Measurements from ENCODE around the gene DTX2.

DNA sequence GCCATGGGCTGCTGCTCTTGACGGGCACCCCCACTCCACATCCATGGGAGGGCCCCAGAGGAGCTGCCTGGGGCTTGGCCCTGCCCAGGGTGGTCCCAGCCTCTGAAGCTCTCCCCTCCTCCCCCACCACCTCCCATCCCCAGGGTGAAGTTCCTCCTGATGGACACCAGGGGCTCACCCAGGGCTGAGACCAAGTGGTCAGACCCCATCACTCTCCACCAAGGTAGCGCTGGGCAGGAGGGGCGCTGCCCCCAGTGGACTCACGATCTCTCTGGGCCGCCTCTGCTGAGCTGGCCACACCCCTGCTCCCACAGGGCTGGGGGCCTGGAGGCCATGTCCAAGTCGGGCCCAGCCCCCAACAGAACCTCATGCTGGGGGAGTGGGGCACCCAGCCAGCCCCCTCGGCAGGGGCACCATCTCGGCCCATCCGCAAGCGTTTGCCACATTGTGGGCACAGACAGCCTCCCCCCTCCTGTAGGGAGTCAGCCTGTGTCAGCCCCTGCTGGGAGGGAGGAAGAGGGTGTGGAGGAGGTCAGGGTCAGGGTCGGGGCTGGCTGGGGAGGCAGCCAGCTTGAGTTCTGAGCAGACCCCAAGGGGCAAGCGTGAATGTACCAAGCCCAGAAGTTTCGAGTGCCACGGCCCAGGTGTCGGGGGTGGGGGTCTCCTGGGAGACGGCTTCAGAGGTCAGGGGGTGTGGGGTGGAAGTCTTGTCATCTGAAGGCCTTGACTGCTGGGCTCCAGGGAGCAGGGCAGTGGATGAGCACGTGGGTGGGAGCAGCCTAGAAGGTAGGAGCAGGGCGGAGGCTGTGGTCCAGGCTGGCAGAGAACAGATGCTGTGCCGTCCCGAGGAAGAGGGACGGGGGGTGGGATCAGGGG lies 51.7 kb downstream of the DTX2 start:
- TF ChIP-seq POLR2A (IDR thresholded peaks at IDR 0.05) = no peak
- TF ChIP-seq, protein P1, sequence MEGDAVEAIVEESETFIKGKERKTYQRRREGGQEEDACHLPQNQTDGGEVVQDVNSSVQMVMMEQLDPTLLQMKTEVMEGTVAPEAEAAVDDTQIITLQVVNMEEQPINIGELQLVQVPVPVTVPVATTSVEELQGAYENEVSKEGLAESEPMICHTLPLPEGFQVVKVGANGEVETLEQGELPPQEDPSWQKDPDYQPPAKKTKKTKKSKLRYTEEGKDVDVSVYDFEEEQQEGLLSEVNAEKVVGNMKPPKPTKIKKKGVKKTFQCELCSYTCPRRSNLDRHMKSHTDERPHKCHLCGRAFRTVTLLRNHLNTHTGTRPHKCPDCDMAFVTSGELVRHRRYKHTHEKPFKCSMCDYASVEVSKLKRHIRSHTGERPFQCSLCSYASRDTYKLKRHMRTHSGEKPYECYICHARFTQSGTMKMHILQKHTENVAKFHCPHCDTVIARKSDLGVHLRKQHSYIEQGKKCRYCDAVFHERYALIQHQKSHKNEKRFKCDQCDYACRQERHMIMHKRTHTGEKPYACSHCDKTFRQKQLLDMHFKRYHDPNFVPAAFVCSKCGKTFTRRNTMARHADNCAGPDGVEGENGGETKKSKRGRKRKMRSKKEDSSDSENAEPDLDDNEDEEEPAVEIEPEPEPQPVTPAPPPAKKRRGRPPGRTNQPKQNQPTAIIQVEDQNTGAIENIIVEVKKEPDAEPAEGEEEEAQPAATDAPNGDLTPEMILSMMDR (IDR thresholded peaks at IDR 0.05 in 8 of 11, conservative IDR thresholded peaks at IDR 0.05 in 3 of 11) = peak in 2 of 11 experiments; percentile 20 to 38
